ENCODE results near the gene CD300A. TPM values are rescaled to one million over a fixed set of nuclear protein-coding genes. Genes with fewer than 3 reads are reported as not detected.

Gene CD300A
- total and polyA plus RNA-seq, 2 of the 4 experiments (the other 2 are of a cell fraction), result not detected

GRCh38 chr17:74432766-74433391, 33.6 kb upstream of the CD300A start:
- H3K14ac ChIP-seq (replicated peaks; ENCODE audit: low read depth, low read length), result no peak overlapping the region
- no peaks in the 10 kb centered on the region for H3K9me1 ChIP-seq (ENCODE audit: insufficient read depth, low read length)
- no peak overlapping the region for H3K4ac ChIP-seq (ENCODE audit: low read depth, low read length)
- no peaks in the 10 kb centered on the region for H3K36me3 ChIP-seq (ENCODE audit: control insufficient read depth, insufficient read depth, low read length)
- H2BK5ac ChIP-seq (ENCODE audit: low read depth, low read length, poor library complexity, severe bottlenecking), result no peak overlapping the region
- H3K56ac ChIP-seq (ENCODE audit: extremely low read depth, insufficient read depth, low read length), result no peak overlapping the region
- H3K4me3 ChIP-seq (ENCODE audit: insufficient read depth, low read depth, low read length), result no peak overlapping the region
- no peak for ATAC-seq (ENCODE audit: low read depth)
- no peak overlapping the region for H2AK9ac ChIP-seq (replicated peaks; ENCODE audit: low read depth, low read length, poor library complexity)
- no TSS peak for BruUV-seq (replicated peaks)
- TF ChIP-seq MXI1 (IDR thresholded peaks at IDR 0.05; ENCODE audit: borderline replicate concordance, low read depth, low read length) (no peak), FOS (IDR thresholded peaks at IDR 0.05; ENCODE audit: low read depth, low read length) (no peak), BHLHE40 (IDR thresholded peaks at IDR 0.05; ENCODE audit: low read depth, low read length) (no peak), CEBPB (IDR thresholded peaks at IDR 0.05; ENCODE audit: low read depth, low read length) (no peak), USF2 (IDR thresholded peaks at IDR 0.05; ENCODE audit: low read depth, low read length) (no peak), RCOR1 (IDR thresholded peaks at IDR 0.05; ENCODE audit: insufficient replicate concordance, low read length) (no peak), NFE2L2 (IDR thresholded peaks at IDR 0.05; ENCODE audit: low read depth, low read length) (no peak)
- no peak overlapping the region for H2BK15ac ChIP-seq (ENCODE audit: low read depth, low read length)
- H4K91ac ChIP-seq (ENCODE audit: insufficient read depth, low read depth, low read length), result no peak overlapping the region
- H3K18ac ChIP-seq (ENCODE audit: low read depth, low read length), result no peak overlapping the region
- no peak overlapping the region for H2AK5ac ChIP-seq (ENCODE audit: low read depth, low read length)
- H4K5ac ChIP-seq (ENCODE audit: low read depth, low read length), result no peak overlapping the region
- DNase-seq, result no peak
- no peaks in the 10 kb centered on the region for H3K79me1 ChIP-seq (ENCODE audit: low read depth in 1 of 2, low read length in 2 of 2)
- H3K27ac ChIP-seq (ENCODE audit: insufficient read depth, low read length), result no peak overlapping the region
- no peak overlapping the region for H3K9ac ChIP-seq (ENCODE audit: low read depth, low read length)
- no peak overlapping the region for H3K23ac ChIP-seq (ENCODE audit: low read depth, low read length)
- H3K4me2 ChIP-seq (ENCODE audit: low read depth, low read length), result no peak overlapping the region
- in situ Hi-C loops (cut with MboI; ENCODE audit: low sequenced_read_pairs) (no loop called here), intact Hi-C loops (cut with micrococcal nuclease) (no loop called here), dilution Hi-C loops (cut with HindIII; ENCODE audit: low sequenced_read_pairs, unreplicated experiment) (no loop called here)
- peaks cover 9% of the 10 kb centered on the region; the same call in 1 of the 2 replicates for H3K27me3 ChIP-seq (ENCODE audit: control insufficient read depth, insufficient read depth, low read length)
- ChIA-PET POLR2A (ENCODE audit: unreplicated experiment) (no interaction called here), CTCF (no interaction called here)
- H2BK20ac ChIP-seq (ENCODE audit: low read depth, low read length), result no peak overlapping the region
- no peak overlapping the region for H4K8ac ChIP-seq (ENCODE audit: low read depth in 2 of 2, low read length in 2 of 2)
- H3K4me1 ChIP-seq (ENCODE audit: control insufficient read depth, insufficient read depth, low read length), result no peaks in the 10 kb centered on the region
- no peak overlapping the region for H2AFZ ChIP-seq (replicated peaks; ENCODE audit: low read length, poor library complexity)
- peaks cover 6% of the 10 kb centered on the region for H3K9me3 ChIP-seq (ENCODE audit: control insufficient read depth, insufficient read depth, low read length)
- 0% methylated on average over 2 of the region's 23 CpGs; no CpG with 5 or more reads in 1 of the 2 experiments for WGBS, 2 experiments (ENCODE audit: extremely low coverage in 2 of 2, insufficient read length in 1 of 2)
- no peaks in the 10 kb centered on the region for H4K20me1 ChIP-seq (ENCODE audit: insufficient read depth, low read length)
- H2BK120ac ChIP-seq (ENCODE audit: low read depth, low read length), result no peak overlapping the region

Measured in IMR-90 (cell line).